Measurements from ENCODE around the gene STN1.

STN1 gene

GRCh38 chr10:103928784-103929183, 10.8 kb upstream of the STN1 start:
- no peak for DNase-seq

GRCh38 chr10:103926722-103927319, 8.8 kb upstream of the STN1 start:
- DNase-seq = no peak

- no peak for DNase-seq
Observed at GRCh38 chr10:103925591-103925990, 7.6 kb upstream of the STN1 start.

GRCh38 chr10:103923502-103923901, 5.5 kb upstream of the STN1 start:
- DNase-seq = no peak

GRCh38 chr10:103922659-103923058, 4.7 kb upstream of the STN1 start:
- DNase-seq = no peak

GRCh38 chr10:103921750-103922195, 3.8 kb upstream of the STN1 start:
- DNase-seq = no peak

- DNase-seq = no peak
Observed at GRCh38 chr10:103921248-103921647, 3.3 kb upstream of the STN1 start.

GRCh38 chr10:103919648-103920025, 1.7 kb upstream of the STN1 start:
- DNase-seq = no peak

GRCh38 chr10:103917302-103918052, 507 bp downstream of the STN1 start:
- no peak for DNase-seq

GRCh38 chr10:103916876-103917275, 1.1 kb downstream of the STN1 start:
- DNase-seq = no peak

GRCh38 chr10:103916254-103916653, 1.7 kb downstream of the STN1 start:
- no peak for DNase-seq

GRCh38 chr10:103915796-103916195, 2.2 kb downstream of the STN1 start:
- peak; percentile 76 for DNase-seq

- DNase-seq = no peak
Observed at GRCh38 chr10:103912759-103913158, 5.2 kb downstream of the STN1 start.

- DNase-seq = peak; percentile 73
Observed at GRCh38 chr10:103911021-103911459, 6.9 kb downstream of the STN1 start.

GRCh38 chr10:103910442-103911012, 7.5 kb downstream of the STN1 start:
- DNase-seq = no peak

GRCh38 chr10:103905441-103905840, 12.5 kb downstream of the STN1 start:
- DNase-seq = no peak

- DNase-seq = no peak
Observed at GRCh38 chr10:103901299-103901698, 16.7 kb downstream of the STN1 start.

- no peak for DNase-seq
Observed at GRCh38 chr10:103899312-103899711, 18.7 kb downstream of the STN1 start.

- no peak for DNase-seq
Observed at GRCh38 chr10:103897241-103897774, 20.7 kb downstream of the STN1 start.

- DNase-seq = no peak
Observed at GRCh38 chr10:103896225-103896624, 21.8 kb downstream of the STN1 start.

- no peak for DNase-seq
Observed at GRCh38 chr10:103895411-103896186, 22.4 kb downstream of the STN1 start.

- no peak for DNase-seq
Observed at GRCh38 chr10:103894441-103894864, 23.5 kb downstream of the STN1 start.

GRCh38 chr10:103893817-103894216, 24.2 kb downstream of the STN1 start:
- no peak for DNase-seq
